ENCODE data around the gene PARP1.

The PARP1 gene

DNA sequence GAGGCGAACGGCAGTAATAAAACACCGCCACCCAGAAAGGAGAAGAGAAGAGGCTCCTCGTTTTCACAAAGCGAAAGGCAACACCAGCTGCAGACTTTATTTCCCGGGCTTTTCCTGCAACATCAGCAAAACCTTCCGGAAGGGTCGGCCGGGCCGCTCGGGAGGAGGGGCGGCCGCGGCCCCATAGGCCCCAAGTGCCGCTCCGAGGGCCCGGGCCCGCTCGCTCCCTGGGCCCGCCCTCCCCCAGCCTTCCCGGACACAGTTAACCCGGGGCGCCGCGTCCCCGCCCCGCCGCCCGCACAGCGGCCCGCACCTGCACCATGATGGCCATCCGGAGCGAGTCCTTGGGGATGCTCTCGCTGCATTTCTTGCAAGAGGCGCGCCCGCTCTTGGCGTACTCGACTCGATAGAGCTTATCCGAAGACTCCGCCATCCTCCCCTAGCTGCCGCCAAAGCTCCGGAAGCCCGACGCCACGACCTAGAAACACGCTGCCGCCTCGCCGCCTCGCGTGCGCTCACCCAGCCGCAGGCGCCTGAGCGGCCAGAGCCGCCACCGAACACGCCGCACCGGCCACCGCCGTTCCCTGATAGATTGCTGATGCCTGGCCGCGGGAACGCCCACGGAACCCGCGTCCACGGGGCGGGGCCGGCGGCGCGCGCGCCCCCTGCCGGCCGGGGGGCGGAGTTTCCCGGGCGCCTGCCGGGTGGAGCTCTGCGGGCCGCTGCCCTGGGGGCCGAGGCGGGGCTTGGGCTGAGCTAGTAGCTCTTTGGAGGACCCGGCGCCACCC is at the start of gene PARP1:
PARP1 (minus strand) TSS at position 597 of the 788 bp plus-strand sequence; CDS start at position 433, 164 bp downstream.
- DNase-seq (ENCODE audit: low read depth) = peak; percentile 22
- TF ChIP-seq, protein P1, sequence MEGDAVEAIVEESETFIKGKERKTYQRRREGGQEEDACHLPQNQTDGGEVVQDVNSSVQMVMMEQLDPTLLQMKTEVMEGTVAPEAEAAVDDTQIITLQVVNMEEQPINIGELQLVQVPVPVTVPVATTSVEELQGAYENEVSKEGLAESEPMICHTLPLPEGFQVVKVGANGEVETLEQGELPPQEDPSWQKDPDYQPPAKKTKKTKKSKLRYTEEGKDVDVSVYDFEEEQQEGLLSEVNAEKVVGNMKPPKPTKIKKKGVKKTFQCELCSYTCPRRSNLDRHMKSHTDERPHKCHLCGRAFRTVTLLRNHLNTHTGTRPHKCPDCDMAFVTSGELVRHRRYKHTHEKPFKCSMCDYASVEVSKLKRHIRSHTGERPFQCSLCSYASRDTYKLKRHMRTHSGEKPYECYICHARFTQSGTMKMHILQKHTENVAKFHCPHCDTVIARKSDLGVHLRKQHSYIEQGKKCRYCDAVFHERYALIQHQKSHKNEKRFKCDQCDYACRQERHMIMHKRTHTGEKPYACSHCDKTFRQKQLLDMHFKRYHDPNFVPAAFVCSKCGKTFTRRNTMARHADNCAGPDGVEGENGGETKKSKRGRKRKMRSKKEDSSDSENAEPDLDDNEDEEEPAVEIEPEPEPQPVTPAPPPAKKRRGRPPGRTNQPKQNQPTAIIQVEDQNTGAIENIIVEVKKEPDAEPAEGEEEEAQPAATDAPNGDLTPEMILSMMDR (conservative IDR thresholded peaks at IDR 0.05; ENCODE audit: low read depth, low read length) = peak; percentile 32
- H3K4me3 ChIP-seq (ENCODE audit: low read length) = peak within 1 kb of the TSS; percentile 80

GRCh38 chr1:226457307-226457712 is 49.4 kb upstream of the PARP1 start:
- no peak overlapping the region for H3K4me3 ChIP-seq (ENCODE audit: low read length)
- TF ChIP-seq, protein P1 (conservative IDR thresholded peaks at IDR 0.05; ENCODE audit: low read depth, low read length) = no peak
- no peak for DNase-seq (ENCODE audit: low read depth)

- TF ChIP-seq, protein P1 (conservative IDR thresholded peaks at IDR 0.05; ENCODE audit: low read depth, low read length) = no peak
- DNase-seq (ENCODE audit: low read depth) = no peak
- H3K4me3 ChIP-seq (ENCODE audit: low read length) = no peak overlapping the region
Measured at GRCh38 chr1:226455843-226456242, 48.0 kb upstream of the PARP1 start.

- no peak for DNase-seq (ENCODE audit: low read depth)
- TF ChIP-seq, protein P1 (conservative IDR thresholded peaks at IDR 0.05; ENCODE audit: low read depth, low read length) = no peak
- no peak overlapping the region for H3K4me3 ChIP-seq (ENCODE audit: low read length)
Measured at GRCh38 chr1:226454349-226454748, 46.5 kb upstream of the PARP1 start.

GRCh38 chr1:226453015-226453704 is 45.3 kb upstream of the PARP1 start:
- H3K4me3 ChIP-seq (ENCODE audit: low read length) = no peak overlapping the region
- no peak for DNase-seq (ENCODE audit: low read depth)
- TF ChIP-seq, protein P1 (conservative IDR thresholded peaks at IDR 0.05; ENCODE audit: low read depth, low read length) = no peak

DNA sequence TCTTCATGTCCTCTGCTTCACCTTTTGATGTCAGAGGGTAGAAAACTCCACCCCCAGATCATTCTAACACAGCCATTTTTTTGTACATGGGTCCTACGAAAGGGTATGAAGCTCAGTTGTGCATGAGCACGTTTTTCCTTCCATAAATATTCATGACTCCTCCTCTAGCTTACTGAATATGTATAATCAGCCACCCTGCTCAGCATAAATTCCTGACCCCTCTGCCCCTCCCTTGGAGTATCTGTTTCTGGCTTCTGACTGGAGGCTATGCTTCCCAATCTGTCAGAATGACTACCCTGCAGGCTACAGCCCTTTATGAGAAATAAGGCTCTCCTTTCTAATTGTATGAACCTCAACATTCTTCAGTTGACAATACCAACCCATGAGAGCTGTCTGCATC is 42.8 kb upstream of the PARP1 start:
- no peak for DNase-seq (ENCODE audit: low read depth)
- H3K4me3 ChIP-seq (ENCODE audit: low read length) = no peak overlapping the region
- TF ChIP-seq, protein P1 (conservative IDR thresholded peaks at IDR 0.05; ENCODE audit: low read depth, low read length) = no peak

Measured in retinal pigment epithelial cell (primary cell).